NCI-H774 (cell line): ENCODE results near the gene HIGD2B.
"Not testable (repeated sequence)": the region's sequence is repeated elsewhere in the genome, so short reads cannot be mapped to it uniquely, and the experiment has no call there.

Experiments used
- DNase-seq: peaks from one replicate; lab custom pipeline; 2025; lab: John Stamatoyannopoulos, UW

Gene HIGD2B

GRCh38 chr15:72676838-72677237 is 9.1 kb downstream of the HIGD2B start:
- no peak for DNase-seq

GRCh38 chr15:72671525-72671924 is 14.5 kb downstream of the HIGD2B start:
- no peak for DNase-seq

GRCh38 chr15:72670656-72671352 is 15.2 kb downstream of the HIGD2B start:
- DNase-seq = not testable (repeated sequence)

GRCh38 chr15:72669803-72670202 is 16.2 kb downstream of the HIGD2B start:
- not testable (repeated sequence) for DNase-seq

- not testable (repeated sequence) for DNase-seq
Measured at GRCh38 chr15:72665706-72666105, 20.3 kb downstream of the HIGD2B start.

GRCh38 chr15:72663931-72664330 is 22.1 kb downstream of the HIGD2B start:
- not testable (repeated sequence) for DNase-seq

GRCh38 chr15:72661081-72661480 is 24.9 kb downstream of the HIGD2B start:
- not testable (repeated sequence) for DNase-seq

- DNase-seq = not testable (repeated sequence)
Measured at GRCh38 chr15:72656014-72656413, 30.0 kb downstream of the HIGD2B start.

- DNase-seq = not testable (repeated sequence)
Measured at GRCh38 chr15:72654397-72654796, 31.6 kb downstream of the HIGD2B start, which contains the start of gene GOLGA6B. Gene GOLGA6B, plus strand, starts transcription at chr15:72654697. Its CDS starts 41 bp downstream, at chr15:72654738.

GRCh38 chr15:72648631-72649253 is 37.2 kb downstream of the HIGD2B start:
- DNase-seq = not testable (repeated sequence)

- DNase-seq = not testable (repeated sequence)
Measured at GRCh38 chr15:72642271-72642670, 43.7 kb downstream of the HIGD2B start.

GRCh38 chr15:72639759-72640483 is 46.1 kb downstream of the HIGD2B start:
- DNase-seq = not testable (repeated sequence)

GRCh38 chr15:72636519-72637282 is 49.3 kb downstream of the HIGD2B start:
- not testable (repeated sequence) for DNase-seq

GRCh38 chr15:72629068-72629570 is 56.9 kb downstream of the HIGD2B start:
- not testable (repeated sequence) for DNase-seq

GRCh38 chr15:72628249-72629067 is 57.5 kb downstream of the HIGD2B start:
- DNase-seq = peak; percentile 1

- DNase-seq = not testable (repeated sequence)
Measured at GRCh38 chr15:72626153-72626552, 59.8 kb downstream of the HIGD2B start.
